ENCODE results near the gene EFHD2.

- no peak for TF ChIP-seq CTCF (IDR thresholded peaks at IDR 0.05)
- TF ChIP-seq POLR2A (IDR thresholded peaks at IDR 0.05), result no peak
Measured at GRCh38 chr1:15407580-15407979, 2.1 kb upstream of the EFHD2 start.

Measured in Peyer's patch (tissue), 4 donors.